Loucy (cell line): ENCODE results near the gene CD163.

ENCODE experiments used
- EZH2phosphoT487 ChIP-seq: fragments of 200-600 bp; IDR thresholded peaks from 2 replicates; pipeline ENCODE4 v1.6.1; 2018; ENCODE audit warnings: antibody characterized with exemption, mild to moderate bottlenecking, moderate library complexity, borderline replicate concordance
- TF ChIP-seq, protein P1 (sequence below): fragments of 200-600 bp; sonication (generic); conservative IDR thresholded peaks from 2 replicates; pipeline ENCODE4 v1.5.1; 2014; ENCODE audit warnings: mild to moderate bottlenecking, antibody characterized with exemption, low read length

DNA sequence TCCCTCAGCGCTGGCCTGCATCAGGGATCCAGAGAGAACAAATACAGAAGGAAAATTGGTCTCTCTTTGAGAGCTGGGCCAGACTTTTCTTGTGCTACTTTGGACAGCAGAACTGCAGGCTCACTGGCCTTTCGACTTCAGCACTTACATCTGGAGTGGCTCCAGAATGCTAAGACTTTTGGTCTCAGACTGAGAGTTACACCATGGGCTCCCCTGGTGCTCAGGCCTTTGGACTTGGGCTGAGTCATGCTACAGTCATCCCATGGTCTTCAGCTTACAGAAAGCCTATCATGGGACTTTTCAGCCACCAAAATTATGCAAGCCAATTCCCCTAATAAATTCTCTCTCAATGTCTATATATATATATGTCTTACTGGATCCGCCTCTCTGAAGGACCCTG, 9.0 kb upstream of the CD163 start:
- TF ChIP-seq, protein P1, sequence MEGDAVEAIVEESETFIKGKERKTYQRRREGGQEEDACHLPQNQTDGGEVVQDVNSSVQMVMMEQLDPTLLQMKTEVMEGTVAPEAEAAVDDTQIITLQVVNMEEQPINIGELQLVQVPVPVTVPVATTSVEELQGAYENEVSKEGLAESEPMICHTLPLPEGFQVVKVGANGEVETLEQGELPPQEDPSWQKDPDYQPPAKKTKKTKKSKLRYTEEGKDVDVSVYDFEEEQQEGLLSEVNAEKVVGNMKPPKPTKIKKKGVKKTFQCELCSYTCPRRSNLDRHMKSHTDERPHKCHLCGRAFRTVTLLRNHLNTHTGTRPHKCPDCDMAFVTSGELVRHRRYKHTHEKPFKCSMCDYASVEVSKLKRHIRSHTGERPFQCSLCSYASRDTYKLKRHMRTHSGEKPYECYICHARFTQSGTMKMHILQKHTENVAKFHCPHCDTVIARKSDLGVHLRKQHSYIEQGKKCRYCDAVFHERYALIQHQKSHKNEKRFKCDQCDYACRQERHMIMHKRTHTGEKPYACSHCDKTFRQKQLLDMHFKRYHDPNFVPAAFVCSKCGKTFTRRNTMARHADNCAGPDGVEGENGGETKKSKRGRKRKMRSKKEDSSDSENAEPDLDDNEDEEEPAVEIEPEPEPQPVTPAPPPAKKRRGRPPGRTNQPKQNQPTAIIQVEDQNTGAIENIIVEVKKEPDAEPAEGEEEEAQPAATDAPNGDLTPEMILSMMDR: no peak
- TF ChIP-seq EZH2phosphoT487: no peak
